Ascending aorta (tissue), 2 donors: Measurements from ENCODE around the gene TGM5. TPM values are rescaled to one million over a fixed set of nuclear protein-coding genes. Genes with fewer than 3 reads are reported as not detected.

Experiments
- DNase-seq, 2 donors: peaks; one replicate each; pipeline ENCODE4 v3.0.0-alpha.2; 2019; ENCODE audit warnings: low spot score in 2 of 2
- H3K27ac ChIP-seq, 2 donors: fragments of 200-600 bp; sonication (generic); one replicate each; pipeline ENCODE4 v1.5.1; 2016 to 2017; ENCODE audit warnings: mild to moderate bottlenecking in 1 of 2
- H3K27me3 ChIP-seq: fragments of 200-600 bp; sonication (generic); one replicate; pipeline ENCODE4 v1.5.1; 2017
- H3K36me3 ChIP-seq, 2 donors: fragments of 200-600 bp; sonication (generic); one replicate each; pipeline ENCODE4 v1.5.1; 2016
- H3K4me1 ChIP-seq, 2 donors: fragments of 200-600 bp; sonication (generic); one replicate each; pipeline ENCODE4 v1.5.1; 2016 to 2017; ENCODE audit warnings: mild to moderate bottlenecking in 1 of 2
- H3K4me3 ChIP-seq, 2 donors: fragments of 200-600 bp; sonication (generic); one replicate each; pipeline ENCODE4 v1.5.1; 2016 to 2017; ENCODE audit warnings: mild to moderate bottlenecking in 1 of 2
- H3K9me3 ChIP-seq, 2 donors: fragments of 200-600 bp; sonication (generic); one replicate each; pipeline ENCODE4 v1.5.1; 2016
- intact Hi-C: fragments of 100-400 bp; cut with DNase I; formaldehyde crosslinking; loops from one replicate; pipeline ENCODE4 v1.15.1; 2023
- total RNA-seq: library from RNA; depleted of rRNA; stranded (reverse); fragments of >200 nt; gene quantifications from one replicate; pipeline ENCODE4 v1.1.0, GENCODE V29; 2016
- TF ChIP-seq, protein P1 (sequence below), 3 experiments: fragments of 200-600 bp in 2 of 3; fragments of 450-650 bp in 1 of 3; sonication (generic) in 2 of 3; IDR thresholded peaks; one replicate each; pipeline ENCODE4 v1.5.1; 2016 to 2019; ENCODE audit warnings: antibody characterized with exemption in 3 of 3, mild to moderate bottlenecking in 1 of 3, moderate library complexity in 1 of 3

TGM5 gene, protein sequence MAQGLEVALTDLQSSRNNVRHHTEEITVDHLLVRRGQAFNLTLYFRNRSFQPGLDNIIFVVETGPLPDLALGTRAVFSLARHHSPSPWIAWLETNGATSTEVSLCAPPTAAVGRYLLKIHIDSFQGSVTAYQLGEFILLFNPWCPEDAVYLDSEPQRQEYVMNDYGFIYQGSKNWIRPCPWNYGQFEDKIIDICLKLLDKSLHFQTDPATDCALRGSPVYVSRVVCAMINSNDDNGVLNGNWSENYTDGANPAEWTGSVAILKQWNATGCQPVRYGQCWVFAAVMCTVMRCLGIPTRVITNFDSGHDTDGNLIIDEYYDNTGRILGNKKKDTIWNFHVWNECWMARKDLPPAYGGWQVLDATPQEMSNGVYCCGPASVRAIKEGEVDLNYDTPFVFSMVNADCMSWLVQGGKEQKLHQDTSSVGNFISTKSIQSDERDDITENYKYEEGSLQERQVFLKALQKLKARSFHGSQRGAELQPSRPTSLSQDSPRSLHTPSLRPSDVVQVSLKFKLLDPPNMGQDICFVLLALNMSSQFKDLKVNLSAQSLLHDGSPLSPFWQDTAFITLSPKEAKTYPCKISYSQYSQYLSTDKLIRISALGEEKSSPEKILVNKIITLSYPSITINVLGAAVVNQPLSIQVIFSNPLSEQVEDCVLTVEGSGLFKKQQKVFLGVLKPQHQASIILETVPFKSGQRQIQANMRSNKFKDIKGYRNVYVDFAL
- total RNA-seq, result not detected

DNA sequence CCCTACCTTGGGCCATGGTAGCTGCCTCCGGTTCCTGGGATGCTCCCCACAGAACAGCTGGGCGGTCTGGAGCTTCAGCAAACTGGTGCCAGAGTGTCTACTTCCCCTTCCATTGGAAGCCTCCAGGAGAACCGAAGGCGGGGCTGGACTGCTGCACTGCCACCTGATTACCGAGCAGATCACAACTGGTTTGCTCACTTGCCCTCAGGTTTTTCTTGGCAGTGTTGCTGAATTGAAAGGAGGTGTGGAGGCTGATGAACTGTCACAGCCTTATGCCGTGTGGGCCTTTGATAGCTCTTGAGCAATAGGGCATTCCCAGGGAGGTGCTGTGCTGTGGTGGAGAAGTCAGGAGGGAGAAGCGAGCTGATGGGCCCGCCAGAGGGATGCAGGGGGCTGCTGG lies at the start of gene TGM5:
TGM5 (minus strand) TSS at position 95 of the 400 bp plus-strand sequence; CDS start at position 16, 79 bp downstream.
- Histone ChIP-seq H3K36me3 (no peaks in the 10 kb centered on the region), H3K9me3 (no peaks in the 10 kb centered on the region), H3K4me1 (no peaks in the 10 kb centered on the region), H3K27ac (no peak within 1 kb of the TSS), H3K27me3 (no peaks in the 10 kb centered on the region), H3K4me3 (no peak within 1 kb of the TSS)
- DNase-seq, result peak in 1 of 2 donors; percentile 25
- TF ChIP-seq, protein P1, sequence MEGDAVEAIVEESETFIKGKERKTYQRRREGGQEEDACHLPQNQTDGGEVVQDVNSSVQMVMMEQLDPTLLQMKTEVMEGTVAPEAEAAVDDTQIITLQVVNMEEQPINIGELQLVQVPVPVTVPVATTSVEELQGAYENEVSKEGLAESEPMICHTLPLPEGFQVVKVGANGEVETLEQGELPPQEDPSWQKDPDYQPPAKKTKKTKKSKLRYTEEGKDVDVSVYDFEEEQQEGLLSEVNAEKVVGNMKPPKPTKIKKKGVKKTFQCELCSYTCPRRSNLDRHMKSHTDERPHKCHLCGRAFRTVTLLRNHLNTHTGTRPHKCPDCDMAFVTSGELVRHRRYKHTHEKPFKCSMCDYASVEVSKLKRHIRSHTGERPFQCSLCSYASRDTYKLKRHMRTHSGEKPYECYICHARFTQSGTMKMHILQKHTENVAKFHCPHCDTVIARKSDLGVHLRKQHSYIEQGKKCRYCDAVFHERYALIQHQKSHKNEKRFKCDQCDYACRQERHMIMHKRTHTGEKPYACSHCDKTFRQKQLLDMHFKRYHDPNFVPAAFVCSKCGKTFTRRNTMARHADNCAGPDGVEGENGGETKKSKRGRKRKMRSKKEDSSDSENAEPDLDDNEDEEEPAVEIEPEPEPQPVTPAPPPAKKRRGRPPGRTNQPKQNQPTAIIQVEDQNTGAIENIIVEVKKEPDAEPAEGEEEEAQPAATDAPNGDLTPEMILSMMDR (IDR thresholded peaks at IDR 0.05), result no peak
- intact Hi-C loops, result no loop called here

DNA sequence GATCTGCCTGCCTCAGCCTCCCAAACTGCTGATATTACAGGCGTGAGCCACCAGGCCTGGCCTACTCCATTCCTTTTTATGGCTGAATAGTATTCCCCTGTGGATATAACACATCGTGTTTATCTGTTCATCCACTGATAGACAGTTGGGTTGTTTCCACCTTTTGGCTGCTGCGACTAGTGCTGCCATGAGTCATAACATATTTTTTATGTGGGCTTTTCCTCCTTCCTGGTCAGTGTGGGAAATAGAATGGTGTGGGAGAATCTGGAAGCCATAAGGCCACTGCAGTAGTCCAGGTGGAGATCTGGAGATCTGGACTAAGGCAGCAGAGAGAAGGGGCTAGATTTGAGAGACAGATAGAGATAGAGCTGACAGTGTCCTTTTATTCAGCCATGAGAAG lies 47.4 kb upstream of the TGM5 start:
- Histone ChIP-seq H3K36me3 (no peaks in the 10 kb centered on the region), H3K4me3 (no peak overlapping the region), H3K27ac (no peak overlapping the region), H3K9me3 (no peaks in the 10 kb centered on the region), H3K27me3 (no peaks in the 10 kb centered on the region), H3K4me1 (no peaks in the 10 kb centered on the region)
- DNase-seq, result no peak
- intact Hi-C loops, result no loop called here
- TF ChIP-seq, protein P1 (IDR thresholded peaks at IDR 0.05), result no peak

DNA sequence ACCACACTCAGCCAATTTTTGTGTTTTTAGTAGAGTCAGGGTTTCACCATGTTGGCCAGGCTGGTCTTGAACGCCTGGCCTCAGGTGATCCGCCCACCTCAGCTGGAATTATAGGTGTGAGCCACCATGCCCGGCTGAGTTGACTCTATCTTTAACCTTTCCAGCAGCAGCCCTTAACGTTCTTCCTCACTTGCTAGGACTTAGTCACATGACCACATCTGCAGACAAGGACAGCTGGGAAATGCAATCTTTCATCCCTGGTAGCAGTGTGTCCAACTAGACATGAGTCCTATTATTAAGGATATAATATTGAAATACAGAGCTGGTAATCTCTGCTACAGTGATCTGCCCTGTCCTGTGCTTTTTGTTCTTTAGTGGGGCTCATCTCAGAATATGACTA lies 45.6 kb upstream of the TGM5 start:
- TF ChIP-seq, protein P1 (IDR thresholded peaks at IDR 0.05), result no peak
- intact Hi-C loops, result no loop called here
- Histone ChIP-seq H3K4me3 (no peak overlapping the region), H3K4me1 (no peaks in the 10 kb centered on the region), H3K36me3 (no peaks in the 10 kb centered on the region), H3K9me3 (no peaks in the 10 kb centered on the region), H3K27ac (no peak overlapping the region), H3K27me3 (no peaks in the 10 kb centered on the region)
- no peak for DNase-seq

DNA sequence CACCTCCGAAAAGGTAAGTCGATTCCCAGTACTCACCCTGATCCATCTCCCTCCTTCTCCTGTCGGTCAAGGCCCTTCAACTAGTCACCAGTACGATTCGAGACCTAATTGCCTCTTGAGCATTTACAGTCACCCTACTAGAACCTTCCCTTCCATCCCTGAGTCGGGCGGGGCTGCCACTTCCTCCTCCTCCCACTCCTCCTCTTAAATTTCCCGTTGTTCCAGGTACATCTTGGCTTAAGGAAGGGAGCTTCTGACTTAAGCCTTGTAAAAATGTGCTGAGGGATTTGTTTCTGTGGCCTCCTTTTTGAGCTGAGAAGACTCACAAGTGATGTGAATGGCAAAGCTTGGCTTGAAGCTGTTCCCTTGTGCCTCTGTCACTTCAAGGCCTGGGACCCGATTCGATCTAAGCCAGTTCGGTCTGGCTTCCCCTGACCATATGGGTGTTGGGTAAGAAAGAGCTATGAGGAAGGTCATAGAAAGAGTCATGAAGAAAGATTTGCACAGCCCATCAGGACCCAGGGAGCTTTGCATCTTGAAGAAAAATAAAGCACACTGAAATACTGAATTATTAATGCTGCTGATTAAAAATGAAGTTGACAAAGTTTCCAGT lies 35.6 kb upstream of the TGM5 start, which contains the start of gene TGM7:
TGM7 (minus strand) TSS at position 51 of the 613 bp plus-strand sequence.
- TF ChIP-seq, protein P1 (IDR thresholded peaks at IDR 0.05), result no peak
- H3K4me3 ChIP-seq, result no peak within 1 kb of the TSS
- intact Hi-C loops, result no loop called here

DNA sequence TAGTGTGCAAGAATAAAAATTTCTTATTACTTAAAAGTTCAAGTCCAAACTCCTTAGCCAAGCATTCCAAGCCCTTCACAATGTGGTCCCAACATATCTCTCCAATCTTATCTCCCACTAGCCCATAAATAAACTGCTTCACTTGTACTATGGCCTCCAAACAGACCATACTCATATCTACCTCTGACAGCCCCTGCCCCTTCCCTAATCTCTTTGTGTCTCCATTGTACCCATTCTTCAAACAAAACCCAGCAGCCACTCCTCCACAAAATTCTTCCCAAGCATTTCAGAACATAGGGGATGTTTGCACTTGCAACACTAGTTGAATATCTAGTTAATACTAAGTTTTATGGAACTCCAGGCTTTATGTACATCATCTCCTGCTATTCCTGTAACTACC lies 33.2 kb upstream of the TGM5 start:
- H3K27me3 ChIP-seq, result no peaks in the 10 kb centered on the region
- no peaks in the 10 kb centered on the region for H3K36me3 ChIP-seq
- H3K4me3 ChIP-seq, result no peak overlapping the region
- TF ChIP-seq, protein P1 (IDR thresholded peaks at IDR 0.05), result no peak
- H3K4me1 ChIP-seq, result no peaks in the 10 kb centered on the region
- H3K27ac ChIP-seq, result no peak overlapping the region
- intact Hi-C loops, result no loop called here
- no peaks in the 10 kb centered on the region for H3K9me3 ChIP-seq
- no peak for DNase-seq

More for the DNA sequence above, 35.6 kb upstream of the TGM5 start, which contains the start of gene TGM7:
- no peaks in the 10 kb centered on the region for H3K4me1 ChIP-seq
- no peaks in the 10 kb centered on the region for H3K9me3 ChIP-seq
- no peaks in the 10 kb centered on the region for H3K36me3 ChIP-seq
- H3K27ac ChIP-seq, result no peak within 1 kb of the TSS
- no peaks in the 10 kb centered on the region for H3K27me3 ChIP-seq
- DNase-seq, result no peak
